A673 (cell line): Measurements from ENCODE around the gene MAMDC2.

Source experiments
- EZH2 ChIP-seq: fragments of 200-600 bp; sonication (generic); IDR thresholded peaks from 2 replicates; pipeline ENCODE4 v1.6.1; 2017; ENCODE audit warnings: borderline replicate concordance, low read depth, mild to moderate bottlenecking, mixed read lengths, antibody characterized with exemption, low read length; ENCODE audit not compliant: poor library complexity, severe bottlenecking
- TF ChIP-seq, protein P1 (sequence below): fragments of 300-800, 200-600 bp; sonication (generic); conservative IDR thresholded peaks from 2 replicates; pipeline ENCODE4 v1.5.1; 2017; ENCODE audit warnings: low read depth, mild to moderate bottlenecking, antibody characterized with exemption, low read length, moderate library complexity, mixed read lengths

DNA sequence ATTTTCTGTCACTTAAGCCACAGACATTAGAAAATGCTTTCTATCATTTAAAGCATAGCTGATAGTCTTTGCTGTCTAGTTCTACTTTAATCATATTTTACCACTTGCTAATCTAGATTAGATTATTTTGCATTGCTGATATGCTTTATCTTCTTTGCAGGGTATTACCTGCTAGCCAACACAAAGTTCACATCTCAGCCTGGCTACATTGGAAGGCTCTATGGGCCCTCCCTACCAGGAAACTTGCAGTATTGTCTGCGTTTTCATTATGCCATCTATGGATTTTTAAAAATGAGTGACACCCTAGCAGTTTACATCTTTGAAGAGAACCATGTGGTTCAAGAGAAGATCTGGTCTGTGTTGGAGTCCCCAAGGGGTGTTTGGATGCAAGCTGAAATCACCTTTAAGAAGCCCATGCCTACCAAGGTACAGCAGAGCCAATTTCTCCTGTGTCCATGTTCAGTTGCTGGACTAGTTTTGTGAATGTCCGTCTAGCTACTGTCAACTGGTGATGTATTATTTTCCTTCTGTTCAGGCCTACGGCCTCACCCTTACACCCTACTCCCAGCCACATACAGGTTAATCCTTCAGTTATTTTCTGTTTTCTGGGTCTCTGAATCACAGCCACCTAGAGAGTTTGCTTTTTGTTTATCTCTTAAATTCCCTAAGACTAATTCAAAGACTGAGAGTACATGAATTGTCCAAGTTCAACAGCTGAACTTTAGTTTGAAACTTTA, 99.9 kb downstream of the MAMDC2 start:
- TF ChIP-seq EZH2, result no peak
- TF ChIP-seq, protein P1, sequence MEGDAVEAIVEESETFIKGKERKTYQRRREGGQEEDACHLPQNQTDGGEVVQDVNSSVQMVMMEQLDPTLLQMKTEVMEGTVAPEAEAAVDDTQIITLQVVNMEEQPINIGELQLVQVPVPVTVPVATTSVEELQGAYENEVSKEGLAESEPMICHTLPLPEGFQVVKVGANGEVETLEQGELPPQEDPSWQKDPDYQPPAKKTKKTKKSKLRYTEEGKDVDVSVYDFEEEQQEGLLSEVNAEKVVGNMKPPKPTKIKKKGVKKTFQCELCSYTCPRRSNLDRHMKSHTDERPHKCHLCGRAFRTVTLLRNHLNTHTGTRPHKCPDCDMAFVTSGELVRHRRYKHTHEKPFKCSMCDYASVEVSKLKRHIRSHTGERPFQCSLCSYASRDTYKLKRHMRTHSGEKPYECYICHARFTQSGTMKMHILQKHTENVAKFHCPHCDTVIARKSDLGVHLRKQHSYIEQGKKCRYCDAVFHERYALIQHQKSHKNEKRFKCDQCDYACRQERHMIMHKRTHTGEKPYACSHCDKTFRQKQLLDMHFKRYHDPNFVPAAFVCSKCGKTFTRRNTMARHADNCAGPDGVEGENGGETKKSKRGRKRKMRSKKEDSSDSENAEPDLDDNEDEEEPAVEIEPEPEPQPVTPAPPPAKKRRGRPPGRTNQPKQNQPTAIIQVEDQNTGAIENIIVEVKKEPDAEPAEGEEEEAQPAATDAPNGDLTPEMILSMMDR, result no peak
